ENCODE measurements around the gene RASGRF1.
"Not testable (repeated sequence)": the region's sequence is repeated elsewhere in the genome, so short reads cannot be mapped to it uniquely, and the experiment has no call there.

GRCh38 chr15:79024493-79024892 is 66.1 kb downstream of the RASGRF1 start:
- not testable (repeated sequence) for TF ChIP-seq YY1 (IDR thresholded peaks at IDR 0.05; ENCODE audit: insufficient read depth, insufficient read length); SUZ12 (IDR thresholded peaks at IDR 0.05; ENCODE audit: extremely low read depth, insufficient read depth, insufficient read length); ZNF274 (IDR thresholded peaks at IDR 0.05; ENCODE audit: low read depth, low read length)

Measured in NT2/D1 (cell line).